IPS-15b (cell line): ENCODE data around the gene COLEC11.

Experiments
- H3K27me3 ChIP-seq: one replicate; pipeline ENCODE4 v1.6.1; 2013; ENCODE audit warnings: low read length; ENCODE audit not compliant: control insufficient read depth, insufficient read depth
- H3K36me3 ChIP-seq: one replicate; pipeline ENCODE4 v1.6.1; 2013; ENCODE audit warnings: low read length; ENCODE audit not compliant: control insufficient read depth, insufficient read depth
- H3K4me1 ChIP-seq: one replicate; pipeline ENCODE4 v1.6.1; 2013; ENCODE audit warnings: mild to moderate bottlenecking, low read length; ENCODE audit not compliant: control insufficient read depth, insufficient read depth
- H3K4me3 ChIP-seq: one replicate; pipeline ENCODE4 v1.5.1; 2013; ENCODE audit warnings: low read depth, low read length
- H3K9ac ChIP-seq: one replicate; pipeline ENCODE4 v1.6.1; 2013; ENCODE audit warnings: low read depth, mild to moderate bottlenecking, low read length
- H3K9me3 ChIP-seq: one replicate; pipeline ENCODE4 v1.6.1; 2013; ENCODE audit warnings: mild to moderate bottlenecking, low read length; ENCODE audit not compliant: control insufficient read depth, insufficient read depth

The COLEC11 gene

DNA sequence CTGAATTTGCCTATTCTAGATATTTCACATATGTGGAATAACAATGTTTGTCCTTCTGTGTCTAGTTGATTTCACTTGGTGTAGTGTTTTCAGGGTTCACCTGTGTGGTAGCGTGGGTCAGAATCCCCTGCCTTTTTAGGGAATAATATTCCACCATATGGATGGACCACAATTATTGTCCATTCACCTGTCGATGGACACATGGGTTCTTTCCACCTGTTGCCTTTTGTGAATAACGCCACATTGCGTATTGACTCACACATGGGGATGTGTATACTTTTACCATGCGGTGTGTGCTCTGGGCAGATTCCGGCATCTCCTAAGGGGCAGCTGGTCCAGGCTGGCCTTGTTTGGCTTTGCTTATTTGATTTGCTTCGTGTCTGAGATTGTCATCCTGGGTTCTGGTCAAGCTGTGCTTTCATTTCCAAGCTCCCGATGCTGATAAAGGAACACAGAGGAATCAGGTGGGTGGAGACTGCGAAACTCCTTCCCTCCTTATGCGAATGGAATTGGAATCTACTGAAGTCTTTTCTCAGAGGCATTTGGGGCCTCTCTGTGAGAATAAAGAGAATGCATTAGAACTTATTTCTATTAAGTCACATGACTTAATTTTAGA, 44.2 kb downstream of the COLEC11 start:
- Histone ChIP-seq H3K4me1 (no peaks in the 10 kb centered on the region), H3K9me3 (no peaks in the 10 kb centered on the region), H3K27me3 (no peaks in the 10 kb centered on the region), H3K4me3 (no peak overlapping the region), H3K36me3 (peaks cover 4% of the 10 kb centered on the region), H3K9ac (no peak overlapping the region)

DNA sequence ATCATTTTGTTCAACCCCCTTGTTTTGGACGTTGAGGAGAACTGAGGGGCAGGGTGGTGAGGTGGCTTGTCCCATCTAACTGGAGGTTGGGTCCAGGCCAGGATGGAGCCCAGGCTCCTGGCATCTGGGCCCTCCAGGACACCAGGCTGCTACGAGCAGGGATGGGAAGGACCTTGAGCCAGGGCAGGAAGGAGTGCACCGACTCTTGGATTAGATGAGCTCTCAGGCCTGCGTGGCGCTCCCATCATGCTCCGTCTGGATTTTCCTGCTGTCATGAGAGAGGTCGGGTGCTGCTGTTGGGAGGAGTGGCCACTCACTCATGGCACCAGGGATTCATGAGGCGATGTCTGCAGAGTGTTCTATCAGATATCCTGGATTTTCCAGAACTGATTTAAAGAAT, 44.7 kb downstream of the COLEC11 start:
- no peaks in the 10 kb centered on the region for H3K27me3 ChIP-seq
- H3K9ac ChIP-seq: no peak overlapping the region
- H3K4me1 ChIP-seq: no peaks in the 10 kb centered on the region
- H3K36me3 ChIP-seq: peaks cover 4% of the 10 kb centered on the region
- no peaks in the 10 kb centered on the region for H3K9me3 ChIP-seq
- no peak overlapping the region for H3K4me3 ChIP-seq

DNA sequence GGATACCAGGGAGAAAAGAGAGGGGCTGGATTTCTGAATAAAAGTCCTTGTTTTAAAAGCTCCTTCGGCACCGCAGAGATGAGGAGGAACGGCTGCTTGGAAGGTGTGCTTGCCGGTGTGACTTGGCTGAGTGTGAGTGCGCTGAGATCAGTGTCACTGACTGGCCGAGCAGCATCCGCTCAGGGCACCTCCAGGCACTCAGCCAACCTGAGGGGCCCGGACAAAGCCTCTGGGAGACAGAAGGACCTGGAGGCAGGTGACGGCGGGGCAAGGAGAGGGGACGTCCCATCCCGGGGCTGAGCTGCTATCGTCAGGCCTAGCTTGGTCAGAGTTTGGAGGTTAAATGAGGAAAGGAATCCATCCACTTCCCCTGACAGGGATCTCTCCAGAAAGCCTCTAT, 46.3 kb downstream of the COLEC11 start:
- Histone ChIP-seq H3K4me3 (no peak overlapping the region), H3K9ac (no peak overlapping the region), H3K27me3 (no peaks in the 10 kb centered on the region), H3K4me1 (no peaks in the 10 kb centered on the region), H3K9me3 (no peaks in the 10 kb centered on the region), H3K36me3 (peaks cover 2% of the 10 kb centered on the region)

DNA sequence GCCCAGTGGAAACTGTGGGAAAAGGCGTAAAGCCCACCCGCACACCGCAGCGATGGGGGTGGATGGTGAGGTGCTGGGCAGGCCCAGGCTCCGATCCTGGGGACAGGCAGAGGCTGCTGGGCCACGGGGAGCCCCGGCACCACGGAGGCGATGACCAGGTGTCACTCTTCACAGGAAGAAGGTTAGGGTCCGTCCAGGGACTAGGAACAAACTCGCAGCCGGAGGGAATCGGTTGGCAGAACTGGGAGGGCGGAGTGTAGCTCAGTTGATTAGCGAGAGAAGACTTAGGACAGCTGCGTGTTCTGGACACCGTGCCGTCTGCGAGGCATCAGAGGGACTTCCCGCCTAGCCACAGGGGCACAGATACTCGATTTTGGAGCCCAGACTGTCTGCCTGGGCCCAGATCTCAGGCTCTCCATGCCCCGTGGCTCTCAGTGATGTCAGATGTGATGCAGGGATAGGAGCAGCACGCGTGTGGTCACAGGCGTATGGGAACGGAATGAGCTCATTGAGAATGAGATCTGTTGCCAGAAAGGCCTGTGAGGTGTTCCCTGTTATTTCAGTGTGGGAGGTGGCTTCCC, 47.0 kb downstream of the COLEC11 start:
- no peaks in the 10 kb centered on the region for H3K4me1 ChIP-seq
- no peaks in the 10 kb centered on the region for H3K9me3 ChIP-seq
- peaks cover 2% of the 10 kb centered on the region for H3K36me3 ChIP-seq
- no peak overlapping the region for H3K4me3 ChIP-seq
- no peaks in the 10 kb centered on the region for H3K27me3 ChIP-seq
- H3K9ac ChIP-seq: no peak overlapping the region

DNA sequence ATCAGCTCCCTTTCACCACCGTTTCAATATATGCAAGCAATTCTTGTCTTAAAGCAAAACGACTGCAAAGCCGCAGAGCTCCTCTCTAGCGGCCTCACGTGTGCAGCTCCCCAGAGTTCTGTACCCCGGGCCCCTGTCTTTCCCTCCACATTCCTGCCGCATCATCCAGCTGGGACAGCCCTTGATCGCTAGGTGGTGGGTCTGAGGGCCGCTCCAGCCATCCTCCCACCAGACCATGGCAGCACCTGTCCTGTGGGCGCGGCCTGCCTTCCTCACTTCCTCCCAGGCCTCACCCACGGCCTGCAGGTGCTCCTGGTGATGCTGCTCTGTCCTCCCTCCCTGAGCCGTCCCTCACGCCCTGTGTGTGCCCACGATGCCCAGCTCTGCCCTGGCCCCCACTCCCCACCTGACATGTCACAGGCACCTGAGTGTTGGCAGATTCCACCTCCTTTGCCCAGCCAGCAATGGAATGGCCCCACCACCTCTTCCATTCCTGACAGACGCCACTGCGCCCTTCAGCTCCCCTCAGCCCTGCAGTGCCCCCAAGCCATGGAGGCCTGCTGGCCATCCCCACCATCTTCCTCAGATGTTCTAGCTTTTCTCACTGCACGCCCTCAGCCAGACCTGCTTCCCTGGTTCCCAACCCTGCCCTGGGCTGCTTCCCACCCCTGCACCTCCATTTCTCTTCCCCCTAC, 47.8 kb downstream of the COLEC11 start:
- no peaks in the 10 kb centered on the region for H3K9me3 ChIP-seq
- H3K4me1 ChIP-seq: no peaks in the 10 kb centered on the region
- H3K36me3 ChIP-seq: peaks cover 2% of the 10 kb centered on the region
- H3K9ac ChIP-seq: no peak overlapping the region
- no peak overlapping the region for H3K4me3 ChIP-seq
- H3K27me3 ChIP-seq: no peaks in the 10 kb centered on the region

DNA sequence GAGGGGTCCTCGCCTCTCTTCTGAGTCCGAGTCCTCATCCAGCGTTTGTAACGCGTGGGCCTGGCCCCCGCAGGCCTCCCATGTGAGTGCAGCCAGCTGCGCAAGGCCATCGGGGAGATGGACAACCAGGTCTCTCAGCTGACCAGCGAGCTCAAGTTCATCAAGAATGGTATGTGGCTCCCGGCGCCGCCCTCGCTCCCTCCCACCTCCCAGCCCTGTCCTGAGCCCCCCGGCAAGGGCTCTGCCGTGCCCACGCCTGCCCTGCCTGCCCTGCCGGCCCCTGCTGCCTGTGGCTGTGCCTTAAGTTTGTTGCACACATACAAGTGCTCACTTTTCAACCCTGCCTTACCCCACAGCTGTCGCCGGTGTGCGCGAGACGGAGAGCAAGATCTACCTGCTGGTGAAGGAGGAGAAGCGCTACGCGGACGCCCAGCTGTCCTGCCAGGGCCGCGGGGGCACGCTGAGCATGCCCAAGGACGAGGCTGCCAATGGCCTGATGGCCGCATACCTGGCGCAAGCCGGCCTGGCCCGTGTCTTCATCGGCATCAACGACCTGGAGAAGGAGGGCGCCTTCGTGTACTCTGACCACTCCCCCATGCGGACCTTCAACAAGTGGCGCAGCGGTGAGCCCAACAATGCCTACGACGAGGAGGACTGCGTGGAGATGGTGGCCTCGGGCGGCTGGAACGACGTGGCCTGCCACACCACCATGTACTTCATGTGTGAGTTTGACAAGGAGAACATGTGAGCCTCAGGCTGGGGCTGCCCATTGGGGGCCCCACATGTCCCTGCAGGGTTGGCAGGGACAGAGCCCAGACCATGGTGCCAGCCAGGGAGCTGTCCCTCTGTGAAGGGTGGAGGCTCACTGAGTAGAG, 48.7 kb downstream of the COLEC11 start:
- H3K4me3 ChIP-seq: no peak overlapping the region
- H3K36me3 ChIP-seq: peaks cover 2% of the 10 kb centered on the region
- H3K27me3 ChIP-seq: no peaks in the 10 kb centered on the region
- H3K4me1 ChIP-seq: no peaks in the 10 kb centered on the region
- H3K9me3 ChIP-seq: no peaks in the 10 kb centered on the region
- H3K9ac ChIP-seq: no peak overlapping the region

DNA sequence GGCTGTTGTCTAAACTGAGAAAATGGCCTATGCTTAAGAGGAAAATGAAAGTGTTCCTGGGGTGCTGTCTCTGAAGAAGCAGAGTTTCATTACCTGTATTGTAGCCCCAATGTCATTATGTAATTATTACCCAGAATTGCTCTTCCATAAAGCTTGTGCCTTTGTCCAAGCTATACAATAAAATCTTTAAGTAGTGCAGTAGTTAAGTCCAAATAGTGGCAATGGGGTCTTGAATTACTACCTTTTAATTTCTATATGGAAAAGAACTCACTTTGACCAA, 49.3 kb downstream of the COLEC11 start:
- no peaks in the 10 kb centered on the region for H3K4me1 ChIP-seq

DNA sequence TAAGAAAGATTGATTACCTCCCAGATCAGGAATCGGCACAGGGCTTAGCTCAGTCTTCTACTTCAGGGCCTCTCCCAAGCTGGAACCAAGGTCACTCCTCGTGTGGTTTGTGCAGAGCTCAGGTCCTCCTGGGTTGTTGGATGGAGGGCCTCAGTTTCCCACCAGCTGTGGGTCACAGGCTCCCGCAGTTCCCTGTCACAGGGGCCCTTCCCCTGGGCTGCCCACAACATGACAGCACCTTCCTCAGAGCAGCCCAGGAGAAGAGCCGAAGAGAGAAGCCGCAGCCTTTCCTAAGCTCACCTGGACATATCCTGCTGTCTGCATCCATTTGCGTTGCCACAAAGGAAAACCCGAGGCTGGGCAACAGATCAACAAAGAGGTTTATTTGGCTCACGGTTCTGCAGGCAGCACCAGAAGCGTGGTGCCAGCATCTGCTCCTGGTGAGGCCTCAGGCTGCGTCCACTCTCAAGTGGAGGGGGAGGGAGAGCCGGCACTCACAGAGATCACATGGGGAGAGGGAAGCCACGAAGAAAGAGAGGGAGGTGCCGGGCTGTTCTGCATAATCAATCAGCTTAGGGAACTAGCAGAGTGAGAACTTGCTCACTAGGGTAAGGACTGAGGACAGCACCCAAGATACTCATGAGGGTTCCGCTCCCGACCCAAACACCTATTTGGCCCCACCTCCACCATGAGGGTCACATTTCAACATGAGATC, 50.1 kb downstream of the COLEC11 start:
- Histone ChIP-seq H3K36me3 (peaks cover 2% of the 10 kb centered on the region), H3K4me1 (no peaks in the 10 kb centered on the region), H3K9me3 (no peaks in the 10 kb centered on the region), H3K4me3 (no peak overlapping the region), H3K9ac (no peak overlapping the region), H3K27me3 (no peaks in the 10 kb centered on the region)

More for the DNA sequence above, 49.3 kb downstream of the COLEC11 start:
- peaks cover 2% of the 10 kb centered on the region for H3K36me3 ChIP-seq
- H3K27me3 ChIP-seq: no peaks in the 10 kb centered on the region
- no peak overlapping the region for H3K9ac ChIP-seq
- no peaks in the 10 kb centered on the region for H3K9me3 ChIP-seq
- H3K4me3 ChIP-seq: no peak overlapping the region

DNA sequence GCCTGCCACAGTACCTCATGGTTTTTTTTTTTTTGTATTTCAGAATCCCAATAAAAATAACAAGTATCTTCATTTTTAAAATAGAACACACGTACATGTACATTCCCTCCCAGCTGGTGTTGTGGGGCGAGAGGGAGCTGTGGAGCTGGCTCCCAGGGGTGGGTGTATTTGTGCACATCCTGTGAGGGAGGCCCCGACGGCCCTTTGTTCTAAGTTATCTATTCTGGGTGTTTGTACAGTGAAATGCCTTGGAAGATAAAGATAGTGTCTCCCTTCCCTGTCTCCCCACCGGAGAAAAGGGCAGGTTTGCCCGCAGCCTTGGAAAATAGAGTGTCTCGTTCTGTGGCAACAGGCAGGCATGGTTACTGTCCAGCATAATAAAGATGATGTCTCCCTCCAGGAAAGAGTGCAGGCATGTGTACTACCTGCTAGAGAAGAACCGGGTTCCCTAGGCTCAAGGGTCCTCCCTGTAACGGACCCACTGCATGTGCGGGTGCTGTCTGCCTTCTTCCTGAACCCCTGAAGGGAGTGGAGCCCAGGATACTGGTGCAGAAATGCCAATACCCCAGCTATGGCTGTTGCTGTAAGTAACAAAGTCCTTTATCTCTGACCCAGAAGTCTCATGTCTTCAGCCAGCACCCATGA, 51.0 kb downstream of the COLEC11 start:
- Histone ChIP-seq H3K9ac (no peak overlapping the region), H3K9me3 (no peaks in the 10 kb centered on the region), H3K36me3 (peaks cover 2% of the 10 kb centered on the region), H3K4me3 (no peak overlapping the region), H3K27me3 (no peaks in the 10 kb centered on the region), H3K4me1 (peaks cover 2% of the 10 kb centered on the region)

DNA sequence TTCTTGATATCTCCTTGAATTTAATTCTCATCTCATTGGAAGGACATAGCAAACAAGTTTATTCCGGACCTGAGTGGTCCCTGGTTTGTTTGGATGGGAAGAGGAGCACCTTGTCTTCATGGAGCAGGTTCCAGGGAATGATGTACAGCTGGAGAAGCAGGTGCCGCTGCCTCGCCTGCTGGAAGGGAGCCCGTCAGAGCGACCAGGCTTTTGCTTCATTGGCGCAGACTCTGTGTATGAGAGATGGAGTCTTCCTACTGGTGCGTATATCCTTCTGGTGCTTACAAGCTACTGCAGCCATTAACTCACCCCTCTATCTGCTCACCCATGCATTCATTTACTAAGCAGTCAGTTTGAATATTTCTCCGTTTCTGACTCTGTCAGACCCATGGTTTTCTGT, 51.5 kb downstream of the COLEC11 start:
- no peak overlapping the region for H3K4me3 ChIP-seq
- peaks cover 2% of the 10 kb centered on the region for H3K4me1 ChIP-seq
- peaks cover 2% of the 10 kb centered on the region for H3K36me3 ChIP-seq
- no peak overlapping the region for H3K9ac ChIP-seq
- H3K27me3 ChIP-seq: no peaks in the 10 kb centered on the region
- H3K9me3 ChIP-seq: no peaks in the 10 kb centered on the region

DNA sequence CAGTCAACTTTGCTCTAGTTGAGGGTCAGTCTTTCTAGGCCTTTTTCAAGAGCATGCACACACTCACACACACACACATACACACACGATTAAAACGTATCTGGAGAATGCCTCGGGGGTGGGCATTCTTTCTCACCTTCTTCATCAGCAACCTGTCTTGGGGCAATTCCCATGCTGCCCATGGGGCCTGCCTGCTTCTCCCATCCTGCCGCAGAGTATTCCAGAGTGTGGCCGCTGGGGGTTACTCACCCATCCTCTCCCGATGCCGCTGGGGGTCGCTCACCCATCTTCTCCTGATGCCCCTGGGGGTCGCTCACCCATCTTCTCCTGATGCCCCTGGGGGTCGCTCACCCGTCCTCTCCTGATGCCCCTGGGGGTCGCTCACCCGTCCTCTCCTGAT, 52.3 kb downstream of the COLEC11 start:
- Histone ChIP-seq H3K4me1 (peaks cover 2% of the 10 kb centered on the region), H3K27me3 (no peaks in the 10 kb centered on the region), H3K4me3 (no peak overlapping the region), H3K36me3 (no peaks in the 10 kb centered on the region), H3K9ac (no peak overlapping the region), H3K9me3 (no peaks in the 10 kb centered on the region)
